Esophagus squamous epithelium (tissue), 4 donors: ENCODE data around the gene THBS2.

Source experiments
- CTCF ChIP-seq, 6 experiments: fragments of 450-650 bp in 4 of 6; fragments of 200-600 bp in 2 of 6; sonication (generic) in 2 of 6; IDR thresholded peaks; one replicate each; pipeline ENCODE4 v1.5.1; 2016 to 2019; ENCODE audit warnings: antibody characterized with exemption in 6 of 6, mild to moderate bottlenecking in 4 of 6, moderate library complexity in 4 of 6
- POLR2A ChIP-seq, 4 donors: fragments of 450-650 bp; IDR thresholded peaks; one replicate each; pipeline ENCODE4 v1.6.1; 2017; ENCODE audit warnings: antibody characterized with exemption in 4 of 4, mild to moderate bottlenecking in 4 of 4, moderate library complexity in 3 of 4

GRCh38 chr6:169210611-169211010 is 43.0 kb downstream of the THBS2 start:
- TF ChIP-seq CTCF (IDR thresholded peaks at IDR 0.05) (no peak), POLR2A (IDR thresholded peaks at IDR 0.05) (no peak)
